ENCODE data around the gene NUP54. TPM values are rescaled to one million over a fixed set of nuclear protein-coding genes. Genes with fewer than 3 reads are reported as not detected.

The NUP54 gene
- total and polyA plus RNA-seq, 9 of the 15 experiments (the other 6 are each of a cell fraction or from before 2014, with no cell fraction given), result 29.6 to 115 (median 67.7) TPM

GRCh38 chr4:76087007-76087769 is 61.0 kb downstream of the NUP54 start (continued):
- no peak for TF ChIP-seq TSHZ1 (CRISPR knock-in tag; IDR thresholded peaks at IDR 0.05)
- peak; percentile 71; the same call in 1 of the 2 replicates for TF ChIP-seq NKRF (IDR thresholded peaks at IDR 0.05; ENCODE audit: borderline replicate concordance)
- no peak for TF ChIP-seq ZNF12 (CRISPR knock-in tag; IDR thresholded peaks at IDR 0.05)
- TF ChIP-seq TFAM (CRISPR knock-in tag; conservative IDR thresholded peaks at IDR 0.05), result no peak
- TF ChIP-seq SMAD2 (IDR thresholded peaks at IDR 0.05; ENCODE audit: low read depth, low read length), result no peak
- TF ChIP-seq RAD21 (CRISPR knock-in tag; conservative IDR thresholded peaks at IDR 0.05 in 1 of 2, IDR thresholded peaks at IDR 0.05 in 1 of 2), result peak; percentile 76 to 82
- TF ChIP-seq USF2 (CRISPR knock-in tag; IDR thresholded peaks at IDR 0.05), result 0 out of 2 replicates have a peak, but pooled peaks have one; percentile 28
- TF ChIP-seq TAF7 (tag; IDR thresholded peaks at IDR 0.05), result 0 out of 2 replicates have a peak, but pooled peaks have one; percentile 34
- peak; percentile 59 for TF ChIP-seq SMARCA4 (IDR thresholded peaks at IDR 0.05)
- TF ChIP-seq ZBTB1 (CRISPR knock-in tag; IDR thresholded peaks at IDR 0.05; ENCODE audit: borderline replicate concordance, low read depth), result no peak
- TF ChIP-seq NRF1 (conservative IDR thresholded peaks at IDR 0.05 in 1 of 2, IDR thresholded peaks at IDR 0.05 in 1 of 2), result 0 out of 4 replicates have a peak, but pooled peaks of 1 of the 2 experiments have one; percentile 25
- TF ChIP-seq ZNF384 (IDR thresholded peaks at IDR 0.05; ENCODE audit: low read depth, low read length), result no peak
- no peak for TF ChIP-seq SETDB1 (IDR thresholded peaks at IDR 0.05; ENCODE audit: low read length)
- TF ChIP-seq DMBX1 (CRISPR knock-in tag; IDR thresholded peaks at IDR 0.05; ENCODE audit: borderline replicate concordance), result no peak
- TF ChIP-seq ARID2 (IDR thresholded peaks at IDR 0.05), result 0 out of 2 replicates have a peak, but pooled peaks have one; percentile 12
- no peak for TF ChIP-seq PHTF2 (CRISPR knock-in tag; IDR thresholded peaks at IDR 0.05)
- TF ChIP-seq RBM34 (IDR thresholded peaks at IDR 0.05; ENCODE audit: borderline replicate concordance, insufficient read depth, low read length), result no peak
- no peak for TF ChIP-seq ZNF436 (CRISPR knock-in tag; IDR thresholded peaks at IDR 0.05)
- no peak for TF ChIP-seq WHSC1 (IDR thresholded peaks at IDR 0.05; ENCODE audit: low read length)
- TF ChIP-seq, protein P1, sequence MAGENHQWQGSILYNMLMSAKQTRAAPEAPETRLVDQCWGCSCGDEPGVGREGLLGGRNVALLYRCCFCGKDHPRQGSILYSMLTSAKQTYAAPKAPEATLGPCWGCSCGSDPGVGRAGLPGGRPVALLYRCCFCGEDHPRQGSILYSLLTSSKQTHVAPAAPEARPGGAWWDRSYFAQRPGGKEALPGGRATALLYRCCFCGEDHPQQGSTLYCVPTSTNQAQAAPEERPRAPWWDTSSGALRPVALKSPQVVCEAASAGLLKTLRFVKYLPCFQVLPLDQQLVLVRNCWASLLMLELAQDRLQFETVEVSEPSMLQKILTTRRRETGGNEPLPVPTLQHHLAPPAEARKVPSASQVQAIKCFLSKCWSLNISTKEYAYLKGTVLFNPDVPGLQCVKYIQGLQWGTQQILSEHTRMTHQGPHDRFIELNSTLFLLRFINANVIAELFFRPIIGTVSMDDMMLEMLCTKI (IDR thresholded peaks at IDR 0.05; ENCODE audit: partially characterized antibody), result no peak
- no peak for TF ChIP-seq ZSCAN29 (IDR thresholded peaks at IDR 0.05)

Data from K562 (cell line).